OCI-LY7 (cell line): ENCODE data around the gene DPM2. TPM values are rescaled to one million over a fixed set of nuclear protein-coding genes. Genes with fewer than 3 reads are reported as not detected.

ENCODE experiments used
- BruUV-seq: library from RNA; stranded (reverse); fragments of 400-500 nt; replicated peaks from 2 replicates; lab custom pipeline; 2021; lab: Mats Ljungman, UMichigan
- CTCF ChIA-PET: fragments of 300-600 bp; sonication (Branson Sonifier 250); formaldehyde crosslinking; loops from one replicate; lab custom pipeline; 2022; ENCODE audit warnings: antibody characterized with exemption; ENCODE audit not compliant: unreplicated experiment; lab: Charles Lee
- POLR2A ChIA-PET: fragments of 300-600 bp; sonication (Branson Sonifier 250); formaldehyde crosslinking; loops from one replicate; lab custom pipeline; 2022; ENCODE audit warnings: antibody characterized with exemption; lab: Charles Lee
- DNase-seq: peaks from one replicate; pipeline ENCODE4 v3.0.0-alpha.2; 2015; ENCODE audit warnings: low spot score
- H2AFZ ChIP-seq: fragments of 200-600 bp; sonication (generic), shearing (Covaris generic); 2 replicates; pipeline ENCODE4 v1.6.1; 2014; ENCODE audit warnings: mild to moderate bottlenecking, antibody characterized with exemption, low read length, moderate library complexity
- H3K27ac ChIP-seq: fragments of 200-600 bp; sonication (generic); 2 replicates; pipeline ENCODE4 v1.5.1; 2014; ENCODE audit warnings: mixed run types, low read depth, mild to moderate bottlenecking, moderate library complexity, low read length, inconsistent platforms; ENCODE audit not compliant: poor library complexity, severe bottlenecking
- H3K36me3 ChIP-seq: fragments of 200-600 bp; sonication (generic); 2 replicates; pipeline ENCODE4 v1.6.1; 2014; ENCODE audit warnings: mild to moderate bottlenecking, antibody characterized with exemption, low read length, moderate library complexity, mixed read lengths; ENCODE audit not compliant: insufficient read depth
- H3K4me1 ChIP-seq: fragments of 200-600 bp; sonication (generic); 2 replicates; pipeline ENCODE4 v1.5.1; 2014; ENCODE audit warnings: mild to moderate bottlenecking, low read length; ENCODE audit not compliant: insufficient read depth, poor library complexity, severe bottlenecking
- H3K4me2 ChIP-seq: fragments of 200-600 bp; sonication (generic); 2 replicates; pipeline ENCODE4 v1.6.1; 2014; ENCODE audit warnings: mild to moderate bottlenecking, low read length
- H3K4me3 ChIP-seq: fragments of 200-600 bp; sonication (generic); 2 replicates; pipeline ENCODE4 v1.5.1; 2014; ENCODE audit warnings: mild to moderate bottlenecking, low read depth, low read length; ENCODE audit not compliant: poor library complexity, severe bottlenecking
- H3K79me2 ChIP-seq: fragments of 200-600 bp; sonication (generic); 2 replicates; pipeline ENCODE4 v1.6.1; 2016; ENCODE audit warnings: low read depth, mild to moderate bottlenecking, low read length, moderate library complexity, mixed read lengths; ENCODE audit not compliant: insufficient read depth
- H3K9me2 ChIP-seq: fragments of 200-600 bp; sonication (generic); 2 replicates; pipeline ENCODE4 v1.6.1; 2016; ENCODE audit warnings: mild to moderate bottlenecking, low read length, mixed read lengths; ENCODE audit not compliant: insufficient read depth
- H3K9me3 ChIP-seq: fragments of 200-600 bp; sonication (generic); 2 replicates; pipeline ENCODE4 v1.6.1; 2014; ENCODE audit warnings: mild to moderate bottlenecking, mixed run types, low read length, mixed read lengths
- H4K20me1 ChIP-seq: fragments of 200-600 bp; sonication (generic); 2 replicates; pipeline ENCODE4 v1.6.1; 2014; ENCODE audit warnings: mild to moderate bottlenecking, antibody characterized with exemption, low read length, moderate library complexity, mixed read lengths; ENCODE audit not compliant: insufficient read depth
- CTCF ChIP-seq: fragments of 200-600 bp; sonication (generic); conservative IDR thresholded peaks from 2 replicates; pipeline ENCODE4 v1.5.1; 2014; ENCODE audit warnings: mild to moderate bottlenecking, antibody characterized with exemption, low read length, moderate library complexity, mixed read lengths
- EZH2phosphoT487 ChIP-seq: fragments of 200-600 bp; sonication (generic); IDR thresholded peaks from 2 replicates; pipeline ENCODE4 v1.6.1; 2018; ENCODE audit warnings: low read depth, borderline replicate concordance, mild to moderate bottlenecking, mixed run types, antibody characterized with exemption, low read length, moderate library complexity, mixed read lengths
- intact Hi-C: fragments of 100-400 bp; cut with micrococcal nuclease; formaldehyde crosslinking; loops from one replicate; pipeline ENCODE4 v1.10.0; 2022; ENCODE audit not compliant: unreplicated experiment
- total RNA-seq, 2 experiments: library from RNA; depleted of rRNA in 1 of 2; stranded (reverse); fragments of >200 nt in 1 of 2; shearing (Covaris generic) in 1 of 2; gene quantifications; 2 replicates each; pipeline ENCODE4 v1.2.3, GENCODE V29; 2014 to 2022

DPM2 gene
- total RNA-seq, 2 experiments from 2014 or later, result 49.7 to 50.7 TPM

DNA sequence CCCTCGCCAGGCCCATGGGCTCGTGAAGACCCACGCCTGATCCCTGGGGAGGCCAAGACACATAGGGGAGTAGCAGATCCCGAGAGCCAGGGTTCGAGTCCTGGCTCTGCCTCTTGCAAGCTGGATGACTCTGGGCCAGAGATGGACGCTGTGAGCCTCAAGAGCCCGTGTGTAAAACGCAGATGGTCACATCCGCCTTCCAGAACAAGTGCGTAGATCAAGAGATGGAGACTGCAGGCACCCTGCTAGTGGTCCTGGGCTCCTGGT is 29.1 kb downstream of the DPM2 start:
- no peak overlapping the region for H2AFZ ChIP-seq
- intact Hi-C loops, result loop anchor here (10.0 kb wide), 1 partner anchor 776 kb away; the partner anchor contains the start of gene SET
- H3K27ac ChIP-seq, result no peak overlapping the region
- 0 out of 2 replicates have a peak, but pooled peaks cover 3% of the 10 kb centered on the region for H4K20me1 ChIP-seq
- H3K4me2 ChIP-seq, result no peak overlapping the region
- no peak for DNase-seq
- H3K36me3 ChIP-seq, result peaks cover 62% of the 10 kb centered on the region
- POLR2A ChIA-PET, result no interaction called here
- CTCF ChIA-PET, result no interaction called here
- H3K4me1 ChIP-seq, result peaks cover 69% of the 10 kb centered on the region
- no peaks in the 10 kb centered on the region for H3K9me2 ChIP-seq
- no peaks in the 10 kb centered on the region for H3K9me3 ChIP-seq
- H3K4me3 ChIP-seq, result no peak overlapping the region
- H3K79me2 ChIP-seq, result peaks cover 16% of the 10 kb centered on the region; the same call in 1 of the 2 replicates
- no TSS peak for BruUV-seq
- no peak for TF ChIP-seq CTCF

DNA sequence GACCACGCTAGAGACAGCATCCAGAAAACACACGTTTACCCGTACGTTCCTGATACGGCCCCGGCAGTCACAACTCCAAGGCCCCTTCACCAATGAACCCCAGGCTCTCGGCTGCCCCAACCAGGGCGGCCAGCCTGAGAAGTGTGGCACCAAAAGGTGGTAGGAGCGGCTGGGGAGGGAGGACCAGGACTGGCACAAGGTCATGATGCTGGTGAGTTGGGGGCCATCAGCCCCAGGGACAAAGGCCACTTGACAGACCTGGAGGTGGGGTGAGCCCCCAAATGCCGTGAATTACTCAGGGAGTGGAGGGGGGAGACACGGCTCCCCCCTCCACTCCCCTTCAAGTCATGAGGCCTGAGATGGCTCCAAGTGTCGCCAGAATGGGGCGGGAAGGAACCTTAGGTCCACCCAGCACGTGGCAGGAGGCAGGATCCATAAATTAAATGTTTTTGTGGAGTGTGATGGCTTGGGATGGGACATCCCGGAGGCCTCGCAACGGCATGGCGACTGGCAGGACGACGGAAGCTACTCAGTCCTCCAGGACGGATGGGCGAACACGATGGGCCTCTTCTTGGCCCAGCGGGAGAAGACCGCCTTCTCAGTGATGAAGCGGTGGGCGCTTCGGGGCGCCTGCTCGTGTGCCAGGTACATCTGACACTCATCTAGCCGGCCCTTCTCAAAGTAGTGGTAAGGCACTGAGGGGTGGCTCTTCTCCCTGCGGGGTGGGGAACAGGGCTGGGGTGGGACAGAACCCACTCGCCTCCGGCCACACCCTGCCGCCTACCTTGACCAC is 29.6 kb downstream of the DPM2 start:
- no peak for TF ChIP-seq EZH2phosphoT487
- TF ChIP-seq CTCF, result no peak
- DNase-seq, result no peak
- H3K79me2 ChIP-seq, result peaks cover 15% of the 10 kb centered on the region; the same call in 1 of the 2 replicates
- H3K4me1 ChIP-seq, result peaks cover 73% of the 10 kb centered on the region
- H3K9me2 ChIP-seq, result no peaks in the 10 kb centered on the region
- H3K9me3 ChIP-seq, result no peaks in the 10 kb centered on the region
- no peak overlapping the region for H3K27ac ChIP-seq
- ChIA-PET POLR2A (interaction anchor here (0.8 kb wide), 1 partner anchor 9 kb away, joined by 5 read pairs; the partner anchor contains the start of gene ST6GALNAC4), CTCF (no interaction called here)
- H3K4me2 ChIP-seq, result no peak overlapping the region
- intact Hi-C loops, result loop anchor here (10.0 kb wide), 1 partner anchor 777 kb away; the partner anchor contains the start of gene SET
- no peak overlapping the region for H2AFZ ChIP-seq
- no peak overlapping the region for H3K4me3 ChIP-seq
- 0 out of 2 replicates have a peak, but pooled peaks cover 3% of the 10 kb centered on the region for H4K20me1 ChIP-seq
- no TSS peak for BruUV-seq
- peaks cover 58% of the 10 kb centered on the region for H3K36me3 ChIP-seq

- Histone ChIP-seq H3K9me3 (no peaks in the 10 kb centered on the region), H3K4me3 (peak overlapping the region; percentile 58), H3K36me3 (peaks cover 38% of the 10 kb centered on the region), H3K79me2 (peaks cover 4% of the 10 kb centered on the region; the same call in 1 of the 2 replicates), H3K4me2 (peak overlapping the region; percentile 76), H4K20me1 (0 out of 2 replicates have a peak, but pooled peaks cover under 1% of the 10 kb centered on the region), H3K27ac (peak overlapping the region; percentile 94), H3K4me1 (peaks cover 72% of the 10 kb centered on the region), H3K9me2 (no peaks in the 10 kb centered on the region), H2AFZ (no peak overlapping the region)
- TF ChIP-seq EZH2phosphoT487 (no peak), CTCF (no peak)
- POLR2A ChIA-PET, result interaction anchor here (2.1 to 2.2 kb wide), 2 partner anchors 10 to 23 kb away, joined by 6 to 12 read pairs; no protein-coding TSS in a partner anchor
- BruUV-seq, result no TSS peak
- intact Hi-C loops, result loop anchor here (1.0 to 10.0 kb wide), 2 partner anchors 10 to 779 kb away; partner anchors contain the start of gene SET
- CTCF ChIA-PET, result no interaction called here
- DNase-seq, result peak; percentile 77
Measured at GRCh38 chr9:127905788-127906191, 31.9 kb downstream of the DPM2 start.
